Colonic mucosa (tissue), 4 donors: Measurements from ENCODE around the gene HLA-DRB1. TPM values are rescaled to one million over a fixed set of nuclear protein-coding genes. Genes with fewer than 3 reads are reported as not detected.

ENCODE experiments used
- DNase-seq: peaks from one replicate; pipeline ENCODE4 v3.0.0-alpha.2; 2020
- H3K27ac ChIP-seq: fragments of 200-600 bp; one replicate; pipeline ENCODE4 v1.8.0; 2021
- H3K27me3 ChIP-seq: fragments of 200-600 bp; one replicate; pipeline ENCODE4 v1.8.0; 2021
- H3K36me3 ChIP-seq: fragments of 200-600 bp; one replicate; pipeline ENCODE4 v1.8.0; 2021
- H3K4me1 ChIP-seq: fragments of 200-600 bp; one replicate; pipeline ENCODE4 v1.8.0; 2021; ENCODE audit warnings: mild to moderate bottlenecking
- H3K4me3 ChIP-seq: fragments of 200-600 bp; one replicate; pipeline ENCODE4 v1.8.0; 2021
- H3K9ac ChIP-seq, 2 donors: one replicate each; pipeline ENCODE4 v1.7.0; 2013; ENCODE audit warnings: control low read depth in 2 of 2, low read depth in 2 of 2, low read length in 2 of 2
- H3K9me3 ChIP-seq: fragments of 200-600 bp; one replicate; pipeline ENCODE4 v1.8.0; 2021
- CTCF ChIP-seq: fragments of 200-600 bp; IDR thresholded peaks from one replicate; pipeline ENCODE4 v1.8.0; 2022; ENCODE audit warnings: antibody characterized with exemption, mild to moderate bottlenecking
- intact Hi-C: fragments of 100-400 bp; cut with DNase I; formaldehyde crosslinking; loops from one replicate; pipeline ENCODE4 v1.14.1; 2022
- total RNA-seq, 2 donors: library from RNA; stranded (reverse); fragmentation: NEBNext Ultra II Directional in 1 of 2; extraction: Animal tissue kit (Norgen Biotek cat#: 25700) in 1 of 2; gene quantifications; one replicate each; pipeline ENCODE4 v1.2.1, GENCODE V29; 2021
- donor health status: healthy.
- donor health status: DM: no; HTN: no; CAD: no.
- donor health status: DM: no; HTN: no; CAD: no.

HLA-DRB1 gene
- total RNA-seq, 2 donors from 2014 or later = 22.5 to 39.3 TPM

- TF ChIP-seq CTCF = no peak
- no peak for DNase-seq
- Histone ChIP-seq H3K9me3 (no peaks in the 10 kb centered on the region), H3K27ac (no peak overlapping the region), H3K27me3 (no peaks in the 10 kb centered on the region), H3K36me3 (no peaks in the 10 kb centered on the region), H3K4me1 (no peaks in the 10 kb centered on the region), H3K4me3 (no peak overlapping the region), H3K9ac (no peak overlapping the region)
- intact Hi-C loops = no loop called here
These were observed 38.2 kb upstream of the HLA-DRB1 start for GRCh38 chr6:32627831-32628230.

- intact Hi-C loops = no loop called here
- Histone ChIP-seq H3K9me3 (no peaks in the 10 kb centered on the region), H3K27me3 (no peaks in the 10 kb centered on the region), H3K36me3 (no peaks in the 10 kb centered on the region), H3K4me3 (no peak overlapping the region), H3K4me1 (no peaks in the 10 kb centered on the region), H3K9ac (no peak overlapping the region), H3K27ac (no peak overlapping the region)
- no peak for TF ChIP-seq CTCF
- no peak for DNase-seq
These were observed 37.6 kb upstream of the HLA-DRB1 start for GRCh38 chr6:32627249-32627648.

- intact Hi-C loops = no loop called here
- no peak for DNase-seq
- no peak overlapping the region for H3K9ac ChIP-seq
- no peaks in the 10 kb centered on the region for H3K27me3 ChIP-seq
- TF ChIP-seq CTCF = no peak
- H3K9me3 ChIP-seq = no peaks in the 10 kb centered on the region
- H3K27ac ChIP-seq = no peak overlapping the region
- no peak overlapping the region for H3K4me3 ChIP-seq
- H3K4me1 ChIP-seq = no peaks in the 10 kb centered on the region
- no peaks in the 10 kb centered on the region for H3K36me3 ChIP-seq
These were observed 35.5 kb upstream of the HLA-DRB1 start for GRCh38 chr6:32625137-32625536.

GRCh38 chr6:32624565-32624964 lies 34.9 kb upstream of the HLA-DRB1 start:
- TF ChIP-seq CTCF = no peak
- Histone ChIP-seq H3K27me3 (no peaks in the 10 kb centered on the region), H3K36me3 (no peaks in the 10 kb centered on the region), H3K9ac (no peak overlapping the region), H3K9me3 (no peaks in the 10 kb centered on the region), H3K4me1 (no peaks in the 10 kb centered on the region), H3K4me3 (no peak overlapping the region), H3K27ac (no peak overlapping the region)
- DNase-seq = no peak
- intact Hi-C loops = no loop called here

GRCh38 chr6:32623693-32624092 lies 34.0 kb upstream of the HLA-DRB1 start:
- DNase-seq = no peak
- intact Hi-C loops = no loop called here
- no peak for TF ChIP-seq CTCF
- Histone ChIP-seq H3K9me3 (no peaks in the 10 kb centered on the region), H3K27ac (no peak overlapping the region), H3K4me3 (no peak overlapping the region), H3K36me3 (no peaks in the 10 kb centered on the region), H3K4me1 (no peaks in the 10 kb centered on the region), H3K27me3 (no peaks in the 10 kb centered on the region), H3K9ac (no peak overlapping the region)
